ENCODE results near the gene MYO9B.
"Not testable (repeated sequence)": the region's sequence is repeated elsewhere in the genome, so short reads cannot be mapped to it uniquely, and the experiment has no call there.

The MYO9B gene

DNA sequence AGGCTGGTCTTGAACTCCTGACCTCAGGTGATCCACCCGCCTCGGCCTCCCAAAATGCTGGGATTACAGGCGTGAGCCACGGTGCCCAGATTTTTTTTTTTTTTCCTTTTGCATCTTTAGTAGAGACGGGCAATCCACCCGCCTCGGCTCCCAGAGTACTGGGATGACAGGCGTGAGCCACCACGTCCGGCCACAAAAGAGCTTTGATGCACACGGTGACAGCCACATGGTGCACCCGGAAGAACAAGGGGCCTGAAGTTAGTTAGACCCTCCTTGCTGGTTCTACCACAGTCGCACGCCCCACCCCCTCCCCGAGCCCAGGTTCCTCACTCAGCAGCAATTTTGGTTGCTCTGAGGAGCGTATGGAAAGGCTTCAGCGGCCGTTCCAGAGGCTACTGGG lies 85.3 kb downstream of the MYO9B start:
- peak; percentile 36 for DNase-seq (ENCODE audit: low read depth, low spot score)
- H3K4me3 ChIP-seq (ENCODE audit: low read length): no peak overlapping the region

GRCh38 chr19:17162131-17162530 lies 86.6 kb downstream of the MYO9B start:
- H3K4me3 ChIP-seq (ENCODE audit: low read length); DNase-seq (ENCODE audit: low read depth, low spot score): not testable (repeated sequence)

GRCh38 chr19:17162580-17162979 lies 87.0 kb downstream of the MYO9B start:
- no peak for DNase-seq (ENCODE audit: low read depth, low spot score)
- no peak overlapping the region for H3K4me3 ChIP-seq (ENCODE audit: low read length)

GRCh38 chr19:17163652-17164051 lies 88.1 kb downstream of the MYO9B start:
- DNase-seq (ENCODE audit: low read depth, low spot score): no peak
- H3K4me3 ChIP-seq (ENCODE audit: low read length): no peak overlapping the region

- no peak for DNase-seq (ENCODE audit: low read depth, low spot score)
- no peak overlapping the region for H3K4me3 ChIP-seq (ENCODE audit: low read length)
These were observed 89.1 kb downstream of the MYO9B start for GRCh38 chr19:17164639-17165038.

DNA sequence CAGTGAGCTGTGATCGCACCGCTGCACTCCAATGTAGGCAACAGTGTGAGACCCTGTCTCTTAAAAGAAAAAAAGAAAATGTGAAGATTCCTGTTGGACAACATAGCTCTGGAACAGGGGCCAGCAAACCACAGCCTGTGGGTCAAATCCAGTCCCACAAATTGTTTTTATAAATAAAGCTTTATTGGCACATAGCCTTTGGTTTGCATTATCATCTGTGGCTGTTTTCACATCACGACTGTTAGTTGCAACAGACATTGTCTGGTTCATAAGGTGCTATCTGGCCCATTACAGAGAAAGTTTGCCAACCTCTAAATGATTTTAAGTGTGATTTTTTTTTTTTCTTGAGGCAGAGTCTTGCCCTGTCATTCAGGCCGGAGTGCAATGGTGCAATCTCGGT lies 90.1 kb downstream of the MYO9B start:
- H3K4me3 ChIP-seq (ENCODE audit: low read length): no peak overlapping the region
- DNase-seq (ENCODE audit: low read depth, low spot score): no peak

GRCh38 chr19:17170538-17171297 lies 95.1 kb downstream of the MYO9B start:
- no peak overlapping the region for H3K4me3 ChIP-seq (ENCODE audit: low read length)
- DNase-seq (ENCODE audit: low read depth, low spot score): no peak

GRCh38 chr19:17171874-17172273 lies 96.3 kb downstream of the MYO9B start:
- no peak for DNase-seq (ENCODE audit: low read depth, low spot score)
- no peak overlapping the region for H3K4me3 ChIP-seq (ENCODE audit: low read length)

GRCh38 chr19:17172624-17173345 lies 97.2 kb downstream of the MYO9B start:
- no peak for DNase-seq (ENCODE audit: low read depth, low spot score)
- no peak overlapping the region for H3K4me3 ChIP-seq (ENCODE audit: low read length)

DNA sequence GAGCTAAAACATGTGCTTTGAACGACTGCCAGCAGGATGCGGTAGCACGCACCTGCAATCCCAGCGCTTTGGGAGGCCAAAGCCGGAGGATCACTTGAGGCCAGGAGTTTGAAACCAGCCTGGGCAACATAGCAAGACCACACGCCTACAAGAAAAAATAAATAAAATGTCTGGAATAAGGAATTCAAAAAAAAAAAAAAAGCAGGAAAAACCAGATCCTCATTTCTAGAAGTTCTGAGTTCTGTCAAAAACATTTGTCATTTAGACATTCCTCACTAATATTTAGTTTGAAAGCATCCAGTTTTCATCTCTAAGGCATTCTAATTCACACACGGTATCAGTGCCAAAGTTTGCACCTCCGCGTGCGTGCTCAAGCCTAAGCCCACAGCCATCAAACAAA lies 102.7 kb downstream of the MYO9B start:
- DNase-seq (ENCODE audit: low read depth, low spot score): no peak

GRCh38 chr19:17180997-17181702 lies 105.6 kb downstream of the MYO9B start:
- H3K4me3 ChIP-seq (ENCODE audit: low read length): no peak overlapping the region
- no peak for DNase-seq (ENCODE audit: low read depth, low spot score)

More for the DNA sequence above, 102.7 kb downstream of the MYO9B start:
- H3K4me3 ChIP-seq (ENCODE audit: low read length): no peak overlapping the region

GRCh38 chr19:17183271-17183761 lies 107.7 kb downstream of the MYO9B start:
- no peak for DNase-seq (ENCODE audit: low read depth, low spot score)
- H3K4me3 ChIP-seq (ENCODE audit: low read length): no peak overlapping the region

DNA sequence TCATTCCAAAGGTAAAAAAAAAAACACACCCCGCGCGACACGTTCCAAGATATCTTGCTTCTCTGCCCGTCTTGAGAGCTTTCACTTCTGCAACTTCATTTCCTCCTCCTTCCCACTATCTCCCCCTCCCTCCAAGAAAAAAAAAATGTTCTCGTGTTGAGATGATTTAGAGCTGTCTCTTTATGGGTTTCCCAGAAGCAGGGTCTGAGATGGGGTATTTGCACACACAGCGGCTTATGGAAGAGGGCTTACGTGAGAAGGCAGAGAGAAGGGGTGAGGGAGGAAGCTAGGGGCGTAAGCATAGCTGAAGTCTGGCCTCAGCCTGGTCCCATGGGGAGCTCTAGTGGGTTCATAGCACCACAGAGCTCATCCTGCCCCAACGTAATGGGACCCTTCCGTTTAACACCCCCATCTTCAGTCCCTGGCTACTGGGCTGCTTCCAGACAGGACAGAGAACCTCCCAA lies 108.3 kb downstream of the MYO9B start:
- H3K4me3 ChIP-seq (ENCODE audit: low read length): peak overlapping the region; percentile 7
- DNase-seq (ENCODE audit: low read depth, low spot score): peak; percentile 8

DNA sequence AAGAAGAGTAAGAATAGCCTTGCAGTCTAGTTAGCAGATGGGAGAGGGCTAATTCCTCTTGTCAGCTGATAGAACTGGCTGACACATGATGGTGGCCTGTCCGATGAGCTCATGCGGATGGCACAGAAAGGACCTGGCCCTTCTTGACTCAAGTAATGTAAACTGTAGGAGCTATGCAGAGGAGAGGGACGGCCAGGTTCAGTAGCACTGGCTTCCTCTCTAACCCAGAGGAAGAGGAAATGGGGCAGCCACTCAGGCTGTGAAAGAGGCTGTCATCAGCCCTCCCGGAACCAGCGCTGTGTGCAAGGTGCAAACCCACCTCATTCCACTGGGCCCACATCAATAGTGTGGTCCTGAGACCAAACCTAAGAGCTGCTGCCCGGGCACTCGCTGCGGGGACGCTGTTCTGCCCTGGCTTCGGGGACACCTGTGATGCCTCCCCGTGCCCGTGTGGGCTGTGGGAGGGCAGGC lies 108.8 kb downstream of the MYO9B start:
- peak; percentile 32 for DNase-seq (ENCODE audit: low read depth, low spot score)
- H3K4me3 ChIP-seq (ENCODE audit: low read length): peak overlapping the region; percentile 7

DNA sequence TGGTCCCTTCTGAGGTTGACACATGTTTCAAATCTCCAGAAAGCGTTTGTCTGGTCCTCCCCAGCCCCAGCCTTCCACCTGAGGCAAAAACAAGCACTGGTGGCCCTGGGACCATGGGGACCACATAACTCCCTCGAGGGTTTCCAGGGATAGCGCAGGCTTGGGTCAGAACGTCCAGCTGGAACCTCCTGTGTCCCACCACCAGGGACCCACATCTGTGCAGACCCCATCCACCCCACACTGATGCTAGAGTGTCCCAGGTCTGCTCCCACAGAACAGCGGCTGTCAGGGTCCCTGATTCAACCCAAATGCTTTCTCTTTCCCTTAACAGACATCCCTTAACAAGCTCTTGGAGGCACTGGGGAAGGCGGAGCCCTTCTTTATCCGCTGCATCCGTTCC lies 110.0 kb downstream of the MYO9B start:
- no peak for DNase-seq (ENCODE audit: low read depth, low spot score)
- H3K4me3 ChIP-seq (ENCODE audit: low read length): no peak overlapping the region

DNA sequence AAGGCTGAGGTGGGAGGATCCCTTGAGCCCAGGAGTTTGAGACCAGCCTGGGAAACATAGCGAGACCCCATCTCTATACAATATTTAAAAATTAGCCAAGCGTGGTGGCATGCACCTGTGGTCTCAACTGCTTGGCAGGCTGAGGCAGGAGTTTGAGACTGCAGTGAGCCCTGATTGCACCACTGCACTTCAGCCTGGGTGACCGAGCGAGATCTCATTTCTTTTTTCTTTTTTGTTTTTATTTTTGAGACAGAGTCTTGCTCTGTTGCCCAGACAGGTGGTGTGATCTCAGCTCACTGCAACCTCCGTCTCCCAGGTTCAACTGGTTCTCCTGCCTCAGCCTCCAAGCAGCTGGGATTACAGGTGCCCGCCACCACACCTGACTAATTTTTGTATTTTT lies 116.2 kb downstream of the MYO9B start:
- not testable (repeated sequence) for DNase-seq (ENCODE audit: low read depth, low spot score); H3K4me3 ChIP-seq (ENCODE audit: low read length)

DNA sequence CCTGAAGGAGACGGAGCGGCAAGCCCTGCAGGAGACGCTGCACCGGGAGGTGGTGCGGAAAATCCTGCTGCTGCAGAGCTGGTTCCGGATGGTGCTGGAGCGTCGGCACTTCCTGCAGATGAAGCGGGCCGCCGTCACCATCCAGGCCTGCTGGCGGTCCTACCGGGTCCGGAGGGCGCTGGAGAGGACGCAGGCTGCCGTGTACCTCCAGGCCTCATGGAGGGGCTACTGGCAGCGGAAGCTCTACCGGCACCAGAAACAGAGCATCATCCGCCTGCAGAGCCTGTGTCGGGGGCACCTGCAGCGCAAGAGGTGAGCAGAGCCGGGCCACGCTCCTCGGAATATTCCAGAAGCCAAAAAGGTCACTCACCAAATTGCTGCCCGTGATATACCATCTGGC lies 117.2 kb downstream of the MYO9B start:
- DNase-seq (ENCODE audit: low read depth, low spot score): no peak
- H3K4me3 ChIP-seq (ENCODE audit: low read length): no peak overlapping the region

DNA sequence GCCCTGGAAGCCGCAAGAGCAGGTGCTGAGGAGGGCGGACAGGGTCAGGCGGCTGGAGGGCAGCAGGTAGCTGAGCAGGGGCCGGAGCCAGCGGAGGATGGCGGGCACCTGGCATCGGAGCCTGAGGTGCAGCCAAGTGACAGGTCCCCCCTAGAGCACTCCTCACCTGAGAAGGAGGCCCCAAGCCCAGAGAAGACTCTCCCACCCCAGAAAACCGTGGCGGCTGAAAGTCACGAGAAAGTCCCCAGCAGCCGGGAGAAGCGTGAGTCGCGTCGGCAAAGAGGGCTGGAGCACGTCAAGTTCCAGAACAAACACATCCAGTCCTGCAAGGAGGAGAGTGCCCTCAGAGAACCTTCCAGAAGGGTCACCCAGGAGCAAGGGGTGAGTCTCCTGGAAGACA lies 119.0 kb downstream of the MYO9B start:
- no peak overlapping the region for H3K4me3 ChIP-seq (ENCODE audit: low read length)
- no peak for DNase-seq (ENCODE audit: low read depth, low spot score)

DNA sequence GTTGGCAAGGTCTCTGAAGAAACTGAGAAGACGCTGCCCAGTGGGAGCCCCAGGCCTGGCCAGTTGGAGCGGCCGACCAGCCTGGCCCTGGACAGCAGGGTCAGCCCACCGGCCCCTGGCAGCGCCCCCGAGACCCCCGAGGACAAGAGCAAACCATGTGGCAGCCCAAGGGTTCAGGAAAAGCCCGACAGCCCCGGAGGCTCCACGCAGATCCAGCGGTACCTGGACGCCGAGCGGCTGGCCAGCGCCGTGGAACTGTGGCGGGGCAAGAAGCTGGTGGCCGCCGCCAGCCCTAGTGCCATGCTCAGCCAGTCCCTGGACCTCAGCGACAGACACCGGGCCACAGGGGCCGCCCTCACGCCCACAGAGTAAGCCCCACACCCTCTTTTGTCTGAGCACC lies 119.5 kb downstream of the MYO9B start:
- DNase-seq (ENCODE audit: low read depth, low spot score): no peak
- no peak overlapping the region for H3K4me3 ChIP-seq (ENCODE audit: low read length)

DNA sequence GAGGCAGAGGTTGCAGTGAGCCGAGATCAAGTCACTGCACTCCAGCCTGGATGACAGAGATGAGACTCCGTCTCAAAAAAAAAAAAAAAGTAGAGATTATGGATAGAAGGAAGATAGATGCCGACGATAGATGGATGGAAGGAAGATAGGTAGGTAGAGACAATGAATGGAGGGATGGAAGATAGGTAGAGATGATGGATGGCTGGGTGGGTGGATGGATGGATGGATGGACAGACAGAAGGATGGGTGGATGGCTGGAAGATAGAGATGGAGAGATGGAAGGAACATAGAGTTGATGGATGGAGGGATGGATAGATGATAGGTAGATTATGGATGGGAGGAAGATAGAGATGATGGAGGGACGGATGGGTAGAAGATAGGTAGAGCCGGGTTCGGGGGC lies 121.0 kb downstream of the MYO9B start:
- no peak overlapping the region for H3K4me3 ChIP-seq (ENCODE audit: low read length)
- no peak for DNase-seq (ENCODE audit: low read depth, low spot score)
